Astrocyte of the spinal cord (primary cell): ENCODE measurements around the gene WDR70.
"Not testable (repeated sequence)": the region's sequence is repeated elsewhere in the genome, so short reads cannot be mapped to it uniquely, and the experiment has no call there.

Experiments used
- DNase-seq: peaks from one replicate; pipeline ENCODE4 v3.0.0; 2011; ENCODE audit warnings: low read depth, low spot score
- H3K4me3 ChIP-seq: 2 replicates; pipeline ENCODE4 v1.5.1; 2011; ENCODE audit warnings: low read depth, mild to moderate bottlenecking, low read length, moderate library complexity
- in situ Hi-C: cut with HindIII; loops from 2 replicates; pipeline ENCODE4 v1.10.0; 2017; ENCODE audit warnings: low sequenced_read_pairs
- TF ChIP-seq, protein P1 (sequence below): IDR thresholded peaks from 2 replicates; pipeline ENCODE4 v1.5.1; 2012; ENCODE audit warnings: low read depth, mild to moderate bottlenecking, low read length, inconsistent platforms

WDR70 gene

DNA sequence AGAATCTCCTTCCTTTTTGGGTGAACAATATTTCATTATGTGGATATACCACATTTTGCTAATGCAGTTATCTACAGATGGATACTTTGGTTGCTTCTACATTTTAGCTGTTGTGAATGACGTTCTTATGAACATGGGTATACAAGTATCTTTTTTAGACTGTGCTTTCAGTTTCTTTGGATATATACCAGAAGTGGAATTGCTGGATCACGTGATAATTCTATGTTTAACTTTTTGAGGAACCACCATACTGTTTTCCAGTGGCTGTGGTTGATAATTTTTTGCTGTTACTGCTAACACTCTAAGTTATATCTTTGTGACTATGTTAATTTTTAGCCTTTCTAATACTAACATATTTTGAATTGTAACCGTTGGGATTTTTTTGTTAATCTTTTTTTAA is 12.5 kb downstream of the WDR70 start:
- no peak for DNase-seq
- in situ Hi-C loops = no loop called here
- TF ChIP-seq, protein P1, sequence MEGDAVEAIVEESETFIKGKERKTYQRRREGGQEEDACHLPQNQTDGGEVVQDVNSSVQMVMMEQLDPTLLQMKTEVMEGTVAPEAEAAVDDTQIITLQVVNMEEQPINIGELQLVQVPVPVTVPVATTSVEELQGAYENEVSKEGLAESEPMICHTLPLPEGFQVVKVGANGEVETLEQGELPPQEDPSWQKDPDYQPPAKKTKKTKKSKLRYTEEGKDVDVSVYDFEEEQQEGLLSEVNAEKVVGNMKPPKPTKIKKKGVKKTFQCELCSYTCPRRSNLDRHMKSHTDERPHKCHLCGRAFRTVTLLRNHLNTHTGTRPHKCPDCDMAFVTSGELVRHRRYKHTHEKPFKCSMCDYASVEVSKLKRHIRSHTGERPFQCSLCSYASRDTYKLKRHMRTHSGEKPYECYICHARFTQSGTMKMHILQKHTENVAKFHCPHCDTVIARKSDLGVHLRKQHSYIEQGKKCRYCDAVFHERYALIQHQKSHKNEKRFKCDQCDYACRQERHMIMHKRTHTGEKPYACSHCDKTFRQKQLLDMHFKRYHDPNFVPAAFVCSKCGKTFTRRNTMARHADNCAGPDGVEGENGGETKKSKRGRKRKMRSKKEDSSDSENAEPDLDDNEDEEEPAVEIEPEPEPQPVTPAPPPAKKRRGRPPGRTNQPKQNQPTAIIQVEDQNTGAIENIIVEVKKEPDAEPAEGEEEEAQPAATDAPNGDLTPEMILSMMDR = no peak
- no peak overlapping the region for H3K4me3 ChIP-seq

DNA sequence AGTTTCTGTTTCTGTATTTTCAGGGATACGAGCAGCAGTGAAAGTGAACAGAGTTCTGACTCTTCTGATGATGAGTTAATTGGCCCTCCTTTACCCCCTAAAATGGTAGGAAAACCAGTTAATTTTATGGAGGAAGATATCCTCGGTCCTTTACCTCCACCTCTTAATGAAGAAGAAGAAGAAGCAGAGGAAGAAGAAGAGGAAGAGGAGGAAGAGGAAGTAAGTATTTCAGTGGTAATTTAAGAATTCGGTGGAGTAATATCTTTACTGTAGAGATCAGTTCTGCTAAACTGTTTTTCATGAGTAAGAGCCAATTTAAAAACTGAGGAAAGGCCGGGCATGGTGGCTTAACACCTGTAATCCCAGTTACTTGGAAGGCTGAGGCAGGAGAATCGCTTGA is 17.2 kb downstream of the WDR70 start:
- in situ Hi-C loops = no loop called here

DNA sequence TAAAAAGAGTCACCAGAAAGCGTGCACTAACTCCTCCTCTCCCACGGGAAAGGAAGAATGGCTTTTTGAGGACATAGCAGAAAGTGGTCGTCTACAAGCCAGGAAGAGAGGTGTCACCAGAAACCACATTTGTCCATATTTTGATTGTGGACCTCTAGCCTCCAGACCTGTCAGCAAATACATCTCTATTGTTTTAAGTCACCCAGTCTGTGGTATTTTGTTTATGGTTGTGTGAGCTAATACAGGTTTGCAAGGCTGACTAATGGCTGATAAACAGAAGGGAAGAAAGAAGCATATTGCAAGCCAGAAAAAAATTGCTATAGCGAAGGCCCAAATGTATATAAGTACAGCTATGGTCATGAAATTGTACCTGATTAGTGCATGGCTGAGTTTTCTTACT is 21.4 kb downstream of the WDR70 start:
- TF ChIP-seq, protein P1 = no peak
- no peak for DNase-seq
- in situ Hi-C loops = no loop called here
- H3K4me3 ChIP-seq = no peak overlapping the region

More for the DNA sequence above, 17.2 kb downstream of the WDR70 start:
- DNase-seq = no peak
- TF ChIP-seq, protein P1 = no peak
- H3K4me3 ChIP-seq = no peak overlapping the region

DNA sequence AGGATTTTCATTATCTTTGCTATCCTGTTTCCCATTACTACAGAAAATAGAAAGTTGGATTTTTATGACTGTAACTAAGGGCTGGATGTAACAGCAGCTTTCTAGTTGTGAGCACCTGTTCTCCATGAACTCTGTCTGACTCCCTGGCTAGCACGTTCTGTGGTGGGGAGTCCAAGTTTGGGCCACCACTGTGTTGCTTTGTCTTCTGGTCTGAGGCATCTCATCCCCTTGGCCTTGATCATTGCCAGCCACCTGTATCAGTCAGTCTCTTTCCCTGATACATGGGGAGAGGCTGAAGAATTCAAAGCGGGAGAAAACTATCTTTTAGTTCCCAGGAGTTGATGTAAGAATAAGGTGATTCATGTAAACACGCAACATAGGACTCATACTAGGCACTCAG is 33.4 kb downstream of the WDR70 start:
- TF ChIP-seq, protein P1 = no peak
- in situ Hi-C loops = no loop called here
- no peak overlapping the region for H3K4me3 ChIP-seq
- DNase-seq = no peak

DNA sequence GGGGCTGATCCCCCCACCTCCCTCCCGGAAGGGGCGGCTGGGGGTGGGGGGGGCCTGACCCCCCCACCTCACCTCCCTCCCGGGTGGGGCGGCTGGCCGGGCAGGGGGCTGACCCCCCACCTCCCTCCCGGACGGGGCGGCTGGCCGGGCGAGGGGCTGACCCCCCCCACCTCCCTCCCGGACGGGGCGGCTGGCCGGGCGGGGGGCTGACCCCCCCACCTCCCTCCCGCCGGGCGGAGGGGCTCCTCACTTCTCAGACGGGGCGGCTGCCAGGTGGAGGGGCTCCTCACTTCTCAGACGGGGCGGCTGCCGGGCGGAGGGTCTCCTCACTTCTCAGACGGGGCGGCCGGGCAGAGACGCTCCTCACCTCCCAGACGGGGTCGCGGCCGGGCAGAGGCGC is 36.3 kb downstream of the WDR70 start:
- in situ Hi-C loops, H3K4me3 ChIP-seq, DNase-seq: not testable (repeated sequence)

- DNase-seq = no peak
- TF ChIP-seq, protein P1 = no peak
- in situ Hi-C loops = no loop called here
- H3K4me3 ChIP-seq = no peak overlapping the region
Observed at GRCh38 chr5:37417347-37417746, 38.2 kb downstream of the WDR70 start.

DNA sequence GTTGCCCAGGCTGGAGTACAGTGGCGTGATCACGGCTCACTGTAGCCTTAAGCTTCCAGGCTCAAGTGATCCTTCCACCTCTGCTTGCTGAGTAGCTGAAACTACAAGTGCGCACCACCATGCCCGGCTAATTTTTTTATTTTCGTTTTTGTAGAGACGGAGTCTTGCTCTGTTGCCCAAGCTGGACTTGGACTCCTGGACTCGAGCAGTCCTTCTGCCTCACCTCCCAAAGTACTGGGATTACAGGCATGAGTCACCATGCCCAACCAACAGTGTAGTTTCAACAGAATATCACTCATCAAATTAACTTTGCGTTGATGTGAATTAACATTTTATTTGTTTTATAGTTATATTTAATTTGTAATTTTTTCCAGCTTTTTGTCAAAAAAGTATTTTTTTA is 45.3 kb downstream of the WDR70 start:
- in situ Hi-C loops = no loop called here
- no peak for DNase-seq
- TF ChIP-seq, protein P1 = no peak
- no peak overlapping the region for H3K4me3 ChIP-seq
